Activated CD8-positive, alpha-beta T cell treated with anti-CD3 and anti-CD28 coated beads for 36 hours (primary cell): ENCODE measurements around the gene UBE2D4. TPM values are rescaled to one million over a fixed set of nuclear protein-coding genes. Genes with fewer than 3 reads are reported as not detected.

ENCODE experiments used
- ATAC-seq: fragments of 200-7000 bp; cut with Tn5 transposase; one replicate; pipeline ENCODE4 v1.10.0; 2021; ENCODE audit warnings: mild to moderate bottlenecking, moderate library complexity
- CTCF ChIA-PET: fragments of 350-600 bp; sonication (Branson Sonifier 250); formaldehyde crosslinking; loops from one replicate; lab custom pipeline; 2021; ENCODE audit warnings: antibody characterized with exemption; lab: Charles Lee
- POLR2A ChIA-PET: fragments of 350-600 bp; sonication (Branson Sonifier 250); formaldehyde crosslinking; loops from one replicate; lab custom pipeline; 2021; ENCODE audit warnings: antibody characterized with exemption; lab: Charles Lee
- DNase-seq: peaks from one replicate; pipeline ENCODE4 v3.0.0-alpha.2; 2020
- H3K27ac Mint-ChIP-seq: one replicate; pipeline ENCODE4 v1.8.0; 2021; ENCODE audit warnings: mild to moderate bottlenecking, mixed read lengths
- H3K27me3 Mint-ChIP-seq: one replicate; pipeline ENCODE4 v1.8.0; 2021; ENCODE audit warnings: mixed read lengths
- H3K36me3 Mint-ChIP-seq: one replicate; pipeline ENCODE4 v1.8.0; 2021; ENCODE audit warnings: low read depth, mixed read lengths
- H3K4me1 Mint-ChIP-seq: one replicate; pipeline ENCODE4 v1.8.0; 2021; ENCODE audit warnings: low read depth, mixed read lengths
- H3K4me3 Mint-ChIP-seq: one replicate; pipeline ENCODE4 v1.8.0; 2021; ENCODE audit warnings: mild to moderate bottlenecking, moderate library complexity, mixed read lengths
- H3K9me3 Mint-ChIP-seq: one replicate; pipeline ENCODE4 v1.8.0; 2021; ENCODE audit warnings: mixed read lengths
- intact Hi-C: fragments of 100-400 bp; cut with micrococcal nuclease; formaldehyde crosslinking; loops from one replicate; pipeline ENCODE4 v1.10.0; 2022
- total RNA-seq, 2 experiments: library from RNA; stranded (reverse); gene quantifications; one replicate each; pipeline ENCODE4 v1.2.3, GENCODE V29; 2021
- TF ChIP-seq, protein P1 (sequence below): fragments of 200-600 bp; IDR thresholded peaks from one replicate; pipeline ENCODE4 v1.8.0; 2022; ENCODE audit warnings: antibody characterized with exemption, mild to moderate bottlenecking

Gene UBE2D4
- total RNA-seq, 2 experiments from 2014 or later: 8.8 to 10.2 TPM

DNA sequence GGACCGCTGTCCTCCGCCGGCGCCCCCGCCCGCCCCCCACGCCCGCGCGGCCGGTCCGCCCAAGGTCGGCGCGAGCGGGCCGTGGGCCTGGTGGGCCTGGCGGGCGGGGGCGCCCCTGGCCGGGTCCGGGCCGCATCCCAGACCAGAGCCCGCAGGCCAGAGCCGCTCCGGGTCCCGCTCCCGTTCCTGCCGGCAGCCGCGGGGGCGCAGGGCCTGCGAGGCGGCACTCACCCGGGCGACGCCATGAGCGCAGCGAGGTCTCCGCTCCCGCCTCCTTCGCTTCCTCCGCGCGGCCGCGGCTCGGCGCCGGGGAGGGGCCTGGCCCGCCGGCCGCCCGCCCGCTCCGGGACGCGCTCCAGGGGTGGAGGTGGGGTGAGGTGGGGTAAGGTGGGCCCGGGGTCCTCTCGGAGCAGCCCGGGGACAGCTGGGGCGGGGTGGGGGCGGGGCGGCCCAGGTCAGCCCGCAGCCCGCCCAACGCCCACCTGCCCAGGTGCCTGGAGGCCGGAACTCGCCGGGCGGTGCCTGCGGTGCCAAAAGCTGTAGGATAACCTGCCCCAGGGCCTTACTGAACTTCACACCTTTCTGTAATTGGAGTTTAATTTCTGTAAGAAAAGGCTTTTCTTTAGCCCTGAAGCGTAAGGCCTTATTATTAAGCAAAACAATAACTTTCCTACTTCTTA lies 19.8 kb upstream of the UBE2D4 start, which contains the start of gene URGCP:
TSS of gene URGCP (minus strand) at position 266 of the 680 bp plus-strand sequence. CDS start at position 245, 21 bp downstream.
- intact Hi-C loops: no loop called here
- Mint-ChIP-seq H3K4me1 (peaks cover 33% of the 10 kb centered on the region), H3K9me3 (no peaks in the 10 kb centered on the region), H3K27ac (peak within 1 kb of the TSS; percentile 96), H3K27me3 (no peaks in the 10 kb centered on the region), H3K36me3 (peaks cover 3% of the 10 kb centered on the region), H3K4me3 (peak within 1 kb of the TSS; percentile 90)
- ChIA-PET POLR2A (interaction anchor here (0.8 kb wide), 1 partner anchor 158 kb away, joined by 3 read pairs; no protein-coding TSS in a partner anchor), CTCF (no interaction called here)
- TF ChIP-seq, protein P1, sequence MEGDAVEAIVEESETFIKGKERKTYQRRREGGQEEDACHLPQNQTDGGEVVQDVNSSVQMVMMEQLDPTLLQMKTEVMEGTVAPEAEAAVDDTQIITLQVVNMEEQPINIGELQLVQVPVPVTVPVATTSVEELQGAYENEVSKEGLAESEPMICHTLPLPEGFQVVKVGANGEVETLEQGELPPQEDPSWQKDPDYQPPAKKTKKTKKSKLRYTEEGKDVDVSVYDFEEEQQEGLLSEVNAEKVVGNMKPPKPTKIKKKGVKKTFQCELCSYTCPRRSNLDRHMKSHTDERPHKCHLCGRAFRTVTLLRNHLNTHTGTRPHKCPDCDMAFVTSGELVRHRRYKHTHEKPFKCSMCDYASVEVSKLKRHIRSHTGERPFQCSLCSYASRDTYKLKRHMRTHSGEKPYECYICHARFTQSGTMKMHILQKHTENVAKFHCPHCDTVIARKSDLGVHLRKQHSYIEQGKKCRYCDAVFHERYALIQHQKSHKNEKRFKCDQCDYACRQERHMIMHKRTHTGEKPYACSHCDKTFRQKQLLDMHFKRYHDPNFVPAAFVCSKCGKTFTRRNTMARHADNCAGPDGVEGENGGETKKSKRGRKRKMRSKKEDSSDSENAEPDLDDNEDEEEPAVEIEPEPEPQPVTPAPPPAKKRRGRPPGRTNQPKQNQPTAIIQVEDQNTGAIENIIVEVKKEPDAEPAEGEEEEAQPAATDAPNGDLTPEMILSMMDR: no peak
- DNase-seq (peak; percentile 61), ATAC-seq (peak; percentile 86)

DNA sequence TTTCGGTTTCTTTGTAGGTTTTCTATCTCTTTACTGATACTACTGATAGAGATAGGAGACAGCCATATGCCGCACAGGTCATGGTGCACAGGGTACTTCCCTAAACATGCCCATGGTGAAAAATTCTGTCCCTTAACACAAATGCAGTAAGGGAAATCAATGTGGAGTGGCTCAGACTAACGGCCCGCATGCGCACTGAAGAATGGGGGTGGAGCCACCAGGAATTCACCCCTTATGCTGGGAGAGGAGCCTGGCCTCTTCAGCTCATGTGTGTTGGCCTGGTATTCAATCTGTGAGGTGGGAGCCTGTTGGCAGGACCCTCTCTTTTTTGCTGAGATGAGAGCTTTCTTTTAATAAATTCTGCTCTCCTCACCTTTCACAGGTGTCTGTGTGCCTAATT lies 11.4 kb upstream of the UBE2D4 start:
- no peak overlapping the region for H3K4me3 Mint-ChIP-seq

DNA sequence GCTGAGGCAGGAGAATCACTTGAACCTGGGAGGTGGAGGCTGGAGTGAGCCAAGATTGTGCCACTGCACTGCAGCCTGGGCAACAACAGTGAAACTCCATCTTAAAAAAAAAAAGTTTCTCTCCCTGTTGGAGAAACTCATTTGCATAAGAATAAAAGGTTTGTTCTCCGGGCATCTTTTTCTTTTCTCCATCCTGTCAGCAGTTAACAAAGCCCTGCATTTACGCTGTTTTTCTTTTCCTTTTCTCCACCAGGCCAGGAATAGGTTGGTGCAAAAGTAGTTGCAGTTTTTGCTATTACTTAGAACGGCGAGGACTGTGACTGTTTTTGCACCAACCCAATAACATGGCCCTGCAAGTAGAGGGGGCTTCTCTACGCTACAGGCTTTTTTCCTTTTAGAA lies 10.3 kb upstream of the UBE2D4 start:
- Mint-ChIP-seq H3K27ac (no peak overlapping the region), H3K4me3 (no peak overlapping the region), H3K9me3 (no peaks in the 10 kb centered on the region), H3K4me1 (no peaks in the 10 kb centered on the region), H3K27me3 (no peaks in the 10 kb centered on the region), H3K36me3 (peaks cover 15% of the 10 kb centered on the region)
- intact Hi-C loops: no loop called here
- TF ChIP-seq, protein P1: no peak
- CTCF ChIA-PET: no interaction called here
- ATAC-seq (no peak), DNase-seq (no peak)
- POLR2A ChIA-PET: interaction anchor here (0.6 kb wide), 1 partner anchor 32 kb away, joined by 3 read pairs; no protein-coding TSS in a partner anchor

More for the DNA sequence above, 11.4 kb upstream of the UBE2D4 start:
- peaks cover 14% of the 10 kb centered on the region for H3K36me3 Mint-ChIP-seq
- DNase-seq (no peak), ATAC-seq (no peak)
- CTCF ChIA-PET: no interaction called here
- no peaks in the 10 kb centered on the region for H3K4me1 Mint-ChIP-seq
- POLR2A ChIA-PET: no interaction called here
- H3K27me3 Mint-ChIP-seq: no peaks in the 10 kb centered on the region
- TF ChIP-seq, protein P1: no peak
- H3K9me3 Mint-ChIP-seq: no peaks in the 10 kb centered on the region
- no peak overlapping the region for H3K27ac Mint-ChIP-seq
- intact Hi-C loops: no loop called here

DNA sequence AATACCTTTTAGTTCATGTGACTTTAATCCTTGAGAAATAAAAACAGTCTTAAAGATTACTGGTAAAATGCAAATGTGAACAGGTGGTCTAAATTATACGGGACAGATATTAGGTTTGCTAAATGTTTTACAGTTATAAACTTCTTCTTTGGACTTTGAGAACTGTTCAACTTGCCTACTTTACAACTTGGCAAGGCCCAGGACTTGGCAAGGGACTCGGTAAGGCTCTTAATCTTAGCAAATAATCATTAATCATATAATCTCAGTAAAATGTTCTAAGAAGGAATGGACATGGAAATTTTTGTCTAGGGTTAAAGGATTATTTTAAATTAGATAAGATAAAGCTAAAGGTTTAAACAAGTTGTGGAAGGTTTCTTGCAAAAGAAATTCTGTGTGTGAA lies 4.8 kb upstream of the UBE2D4 start:
- Mint-ChIP-seq H3K27me3 (no peaks in the 10 kb centered on the region), H3K36me3 (peaks cover 26% of the 10 kb centered on the region), H3K9me3 (no peaks in the 10 kb centered on the region), H3K27ac (no peak overlapping the region), H3K4me3 (no peak overlapping the region), H3K4me1 (peaks cover 7% of the 10 kb centered on the region)
- ATAC-seq (no peak), DNase-seq (no peak)
- TF ChIP-seq, protein P1: no peak
- ChIA-PET CTCF (interaction anchor here (1.0 kb wide), 1 partner anchor 10 kb away, joined by 4 read pairs; no protein-coding TSS in a partner anchor), POLR2A (no interaction called here)
- intact Hi-C loops: no loop called here

DNA sequence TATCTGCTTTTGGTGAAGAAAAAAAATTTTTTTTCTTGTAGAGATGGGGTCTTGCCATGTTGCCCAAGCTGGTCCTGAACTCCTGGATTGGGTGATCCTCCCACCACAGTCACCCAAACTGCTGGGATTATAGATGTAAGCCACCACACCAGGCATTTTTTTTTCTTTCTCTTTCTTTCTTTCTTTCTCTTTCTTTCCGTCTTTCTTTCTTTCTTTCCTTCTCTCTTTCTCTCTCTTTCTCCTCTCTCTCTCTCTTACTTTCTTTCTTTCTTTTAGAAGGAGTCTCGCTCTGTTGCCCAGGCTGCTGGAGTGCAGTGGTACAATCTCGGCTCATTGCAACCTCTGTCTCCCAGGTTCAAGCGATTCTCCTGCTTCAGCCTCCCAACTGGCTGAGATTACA lies 3.5 kb upstream of the UBE2D4 start:
- Mint-ChIP-seq H3K36me3 (peaks cover 28% of the 10 kb centered on the region), H3K27ac (no peak overlapping the region), H3K4me3 (no peak overlapping the region), H3K27me3 (no peaks in the 10 kb centered on the region), H3K9me3 (no peaks in the 10 kb centered on the region), H3K4me1 (peaks cover 13% of the 10 kb centered on the region)
- ChIA-PET CTCF (no interaction called here), POLR2A (interaction anchor here (0.6 kb wide), 1 partner anchor 58 kb away, joined by 4 read pairs; no protein-coding TSS in a partner anchor)
- DNase-seq (no peak), ATAC-seq (no peak)
- TF ChIP-seq, protein P1: no peak
- intact Hi-C loops: no loop called here
